Measurements from ENCODE around the gene UBE2K.
"Not testable (repeated sequence)": the region's sequence is repeated elsewhere in the genome, so short reads cannot be mapped to it uniquely, and the experiment has no call there.

The UBE2K gene

GRCh38 chr4:39698424-39699009, 581 bp downstream of the UBE2K start:
- DNase-seq = no peak

- DNase-seq = no peak
Measured at GRCh38 chr4:39699687-39700409, 1.9 kb downstream of the UBE2K start.

GRCh38 chr4:39700554-39700953, 2.6 kb downstream of the UBE2K start:
- no peak for DNase-seq

GRCh38 chr4:39702716-39703115, 4.8 kb downstream of the UBE2K start:
- no peak for DNase-seq

- not testable (repeated sequence) for DNase-seq
Measured at GRCh38 chr4:39704789-39705188, 6.9 kb downstream of the UBE2K start.

- no peak for DNase-seq
Measured at GRCh38 chr4:39706334-39706733, 8.4 kb downstream of the UBE2K start.

- no peak for DNase-seq
Measured at GRCh38 chr4:39706741-39707511, 9.0 kb downstream of the UBE2K start.

GRCh38 chr4:39710098-39710896, 12.4 kb downstream of the UBE2K start:
- DNase-seq = no peak

GRCh38 chr4:39712819-39713607, 15.1 kb downstream of the UBE2K start:
- DNase-seq = no peak

GRCh38 chr4:39713691-39714090, 15.8 kb downstream of the UBE2K start:
- DNase-seq = no peak

GRCh38 chr4:39714166-39714565, 16.2 kb downstream of the UBE2K start:
- no peak for DNase-seq

GRCh38 chr4:39715788-39716187, 17.9 kb downstream of the UBE2K start:
- DNase-seq = no peak

GRCh38 chr4:39716356-39716755, 18.4 kb downstream of the UBE2K start:
- DNase-seq = peak; percentile 37

GRCh38 chr4:39717743-39718142, 19.8 kb downstream of the UBE2K start:
- DNase-seq = not testable (repeated sequence)

GRCh38 chr4:39718366-39719323, 20.7 kb downstream of the UBE2K start:
- DNase-seq = no peak

- DNase-seq = no peak
Measured at GRCh38 chr4:39719804-39720580, 22.1 kb downstream of the UBE2K start.

GRCh38 chr4:39721273-39721672, 23.3 kb downstream of the UBE2K start:
- not testable (repeated sequence) for DNase-seq

GRCh38 chr4:39721788-39722187, 23.9 kb downstream of the UBE2K start:
- no peak for DNase-seq

- no peak for DNase-seq
Measured at GRCh38 chr4:39729557-39729956, 31.6 kb downstream of the UBE2K start.

- DNase-seq = no peak
Measured at GRCh38 chr4:39730072-39730471, 32.1 kb downstream of the UBE2K start.

All from activated CD8-positive, alpha-beta memory T cell treated with anti-CD3 and anti-CD28 coated beads for 24 hours (primary cell).